ENCODE results near the gene SFT2D3.

SFT2D3 gene

DNA sequence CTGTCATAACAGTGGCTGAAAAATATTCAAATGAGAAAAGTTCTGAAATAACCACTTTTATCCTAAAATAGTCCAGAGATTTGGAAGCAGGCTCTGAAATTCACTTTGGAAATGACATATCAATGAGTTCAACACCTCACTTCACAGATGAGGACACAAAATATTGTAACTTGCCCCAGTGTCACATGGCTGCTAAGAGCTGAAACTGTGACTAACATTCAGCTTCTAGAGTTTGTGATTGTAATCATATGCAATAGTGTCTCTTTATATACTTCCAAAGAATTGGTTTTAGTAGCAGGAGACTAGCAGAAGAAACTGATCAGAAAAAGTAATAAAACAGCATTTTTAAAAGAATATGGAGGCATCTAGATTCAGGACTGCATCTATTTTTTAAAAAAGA lies 52.1 kb downstream of the SFT2D3 start:
- Histone ChIP-seq H3K9me3 (ENCODE audit: control insufficient read depth, insufficient read depth, low read length) (no peaks in the 10 kb centered on the region), H3K36me3 (ENCODE audit: insufficient read depth, low read length) (peaks cover 2% of the 10 kb centered on the region; the same call in 1 of the 2 replicates), H3K9ac (ENCODE audit: low read depth, low read length) (no peak overlapping the region), H3K4me1 (ENCODE audit: insufficient read depth, low read length) (no peaks in the 10 kb centered on the region)

DNA sequence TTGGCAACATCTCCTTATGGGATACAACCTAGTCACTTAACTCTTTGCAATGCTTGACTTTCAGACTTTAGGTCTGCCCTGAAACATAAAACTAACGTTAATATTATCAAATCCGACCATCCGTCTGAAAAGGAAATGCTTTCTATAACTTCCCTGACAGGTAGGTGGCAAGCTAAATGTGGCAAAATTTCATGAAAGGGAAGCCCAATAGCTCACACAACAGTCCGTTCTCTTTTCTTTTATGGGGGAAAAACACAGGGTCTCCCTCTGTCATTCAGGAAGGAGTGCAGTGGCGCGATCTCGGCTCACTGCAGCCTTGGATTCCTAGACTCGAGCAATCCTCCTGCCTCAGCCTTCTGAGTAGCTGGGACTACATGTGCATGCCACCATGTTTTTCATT lies 52.9 kb downstream of the SFT2D3 start:
- no peaks in the 10 kb centered on the region for H3K9me3 ChIP-seq (ENCODE audit: control insufficient read depth, insufficient read depth, low read length)
- H3K4me1 ChIP-seq (ENCODE audit: insufficient read depth, low read length), result no peaks in the 10 kb centered on the region
- H3K36me3 ChIP-seq (ENCODE audit: insufficient read depth, low read length), result no peaks in the 10 kb centered on the region; the same call in 1 of the 2 replicates
- no peak overlapping the region for H3K9ac ChIP-seq (ENCODE audit: low read depth, low read length)
